GM18499 (cell line): ENCODE data around the gene TMEM18.

Source experiments
- ATAC-seq: cut with Tn5 transposase; IDR thresholded peaks from one replicate; pipeline ENCODE4 v1.9.1; 2021; ENCODE audit warnings: moderate number of reproducible peaks; ENCODE audit not compliant: insufficient read depth, unreplicated experiment

TMEM18 gene

GRCh38 chr2:623130-623922 is 53.9 kb downstream of the TMEM18 start:
- ATAC-seq: no peak

DNA sequence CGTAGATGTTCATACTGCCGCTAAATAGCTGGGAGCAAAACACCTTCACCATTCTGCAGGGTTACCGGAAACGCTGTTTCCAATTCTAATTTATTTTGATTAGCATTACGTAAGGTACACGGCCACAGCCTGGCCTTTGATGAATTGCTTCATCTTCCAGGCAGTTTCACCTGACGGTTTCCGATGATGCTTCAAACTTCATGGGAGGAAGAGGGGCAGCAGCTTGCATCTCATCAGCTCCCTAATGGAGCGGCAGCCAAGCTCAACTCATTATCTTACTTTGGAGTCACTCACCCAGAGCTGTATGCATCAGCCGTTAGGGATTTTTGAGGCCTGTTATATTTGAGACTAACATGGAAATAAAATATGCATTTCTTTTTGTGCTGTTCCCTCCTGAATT is 54.8 kb downstream of the TMEM18 start:
- ATAC-seq: no peak

- no peak for ATAC-seq
Measured at GRCh38 chr2:621303-622099, 55.7 kb downstream of the TMEM18 start.

DNA sequence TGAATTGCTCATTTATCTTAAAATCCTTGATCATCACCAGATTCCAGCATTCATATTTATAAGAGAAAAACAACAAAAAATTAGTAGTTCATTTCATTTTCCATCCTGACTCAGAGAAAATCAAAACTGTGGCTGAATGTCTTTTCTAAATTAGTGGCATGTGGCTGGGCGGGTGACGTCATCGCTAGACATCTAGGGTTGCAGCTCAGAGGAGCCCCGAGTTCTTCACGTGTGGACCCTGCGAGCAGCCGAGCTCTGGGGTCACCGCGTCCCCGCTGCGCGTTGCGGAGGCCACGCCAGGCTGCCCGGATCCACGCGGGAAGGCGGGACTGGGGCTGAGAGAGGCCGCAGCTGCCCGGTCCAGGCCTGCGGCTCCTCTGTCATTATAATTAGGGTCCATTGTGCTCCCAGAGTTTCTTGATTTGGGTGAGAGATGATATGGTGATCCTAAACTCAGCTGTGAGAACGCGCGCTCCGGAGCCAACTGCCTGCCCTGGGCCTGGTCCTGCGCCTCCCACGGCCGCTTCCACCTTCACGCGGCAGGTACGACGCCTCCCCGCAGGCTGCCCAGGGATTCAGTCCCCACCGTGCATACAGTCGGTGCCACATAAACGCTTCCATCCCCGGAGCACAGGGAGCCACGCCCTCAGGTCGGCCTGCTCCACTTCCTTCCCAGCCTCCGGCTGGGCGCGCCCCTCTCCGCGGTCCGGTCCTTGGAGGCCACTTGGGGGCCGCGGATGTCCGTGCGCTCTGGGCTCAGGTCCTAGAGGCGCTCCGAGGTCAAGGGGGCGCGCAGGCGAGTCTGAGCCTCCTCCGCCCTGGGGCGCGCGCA is 56.5 kb downstream of the TMEM18 start:
- ATAC-seq: no peak

GRCh38 chr2:620004-620403 is 57.2 kb downstream of the TMEM18 start:
- ATAC-seq: no peak

GRCh38 chr2:618422-618990 is 58.7 kb downstream of the TMEM18 start:
- ATAC-seq: no peak

DNA sequence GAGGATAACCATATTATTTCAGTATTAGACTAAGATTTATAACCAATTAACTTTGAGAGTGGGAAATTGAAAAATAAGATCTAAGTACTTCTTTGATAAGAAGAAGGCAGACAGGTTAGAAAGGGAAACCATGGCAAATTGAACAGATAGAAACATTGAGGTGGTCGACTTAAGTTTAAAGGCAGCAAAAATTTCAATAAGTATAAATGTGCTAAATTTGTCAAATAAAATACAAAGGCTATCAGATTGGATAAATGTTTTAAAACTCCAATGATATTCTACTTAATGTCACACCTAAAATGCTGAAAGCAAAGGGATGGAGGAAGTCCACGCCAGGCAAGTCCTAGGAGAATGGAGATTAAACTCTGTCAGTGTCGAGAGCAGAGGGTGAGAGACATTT is 59.2 kb downstream of the TMEM18 start:
- no peak for ATAC-seq
